HG03175 (cell line): Measurements from ENCODE around the gene GORASP2.

Source experiments
- ATAC-seq: cut with Tn5 transposase; IDR thresholded peaks from one replicate; pipeline ENCODE4 v1.9.1; 2021; ENCODE audit warnings: mild to moderate bottlenecking, moderate library complexity; ENCODE audit not compliant: unreplicated experiment

Gene GORASP2

GRCh38 chr2:170922634-170923494 lies 6.2 kb upstream of the GORASP2 start:
- no peak for ATAC-seq

GRCh38 chr2:170923799-170924198 lies 5.3 kb upstream of the GORASP2 start:
- ATAC-seq, result no peak

- no peak for ATAC-seq
These were observed 4.1 kb upstream of the GORASP2 start for GRCh38 chr2:170924969-170925368.

GRCh38 chr2:170925923-170926322 lies 3.1 kb upstream of the GORASP2 start:
- ATAC-seq, result no peak

GRCh38 chr2:170926743-170927297 lies 2.2 kb upstream of the GORASP2 start:
- ATAC-seq, result no peak

GRCh38 chr2:170928036-170928823 lies 823 bp upstream of the GORASP2 start:
- no peak for ATAC-seq

- ATAC-seq, result peak; percentile 9
These were observed 615 bp downstream of the GORASP2 start for GRCh38 chr2:170929686-170930050.

- ATAC-seq, result peak; percentile 44
These were observed 1.3 kb downstream of the GORASP2 start for GRCh38 chr2:170930131-170930990.

GRCh38 chr2:170930991-170931266 lies 1.9 kb downstream of the GORASP2 start:
- ATAC-seq, result no peak

GRCh38 chr2:170932166-170932565 lies 3.1 kb downstream of the GORASP2 start:
- no peak for ATAC-seq

- no peak for ATAC-seq
These were observed 3.9 kb downstream of the GORASP2 start for GRCh38 chr2:170932948-170933347.

- no peak for ATAC-seq
These were observed 8.8 kb downstream of the GORASP2 start for GRCh38 chr2:170937709-170938379.

GRCh38 chr2:170940066-170940465 lies 11.0 kb downstream of the GORASP2 start:
- ATAC-seq, result no peak

- no peak for ATAC-seq
These were observed 13.6 kb downstream of the GORASP2 start for GRCh38 chr2:170942615-170943014.

GRCh38 chr2:170943041-170943440 lies 14.0 kb downstream of the GORASP2 start:
- no peak for ATAC-seq

- no peak for ATAC-seq
These were observed 14.5 kb downstream of the GORASP2 start for GRCh38 chr2:170943596-170943995.

- no peak for ATAC-seq
These were observed 15.5 kb downstream of the GORASP2 start for GRCh38 chr2:170944545-170944944.

- ATAC-seq, result no peak
These were observed 20.4 kb downstream of the GORASP2 start for GRCh38 chr2:170949415-170949814.

- peak; percentile 82 for ATAC-seq
These were observed 21.2 kb downstream of the GORASP2 start for GRCh38 chr2:170950221-170950761.

GRCh38 chr2:170953941-170954340 lies 24.9 kb downstream of the GORASP2 start:
- ATAC-seq, result no peak
